H1 (cell line): Measurements from ENCODE around the gene UBTD2.

Experiments used
- CEBPB ChIP-seq: IDR thresholded peaks from 2 replicates; pipeline ENCODE4 v1.6.1; 2012; ENCODE audit warnings: low read depth, low read length
- CHD1 ChIP-seq: IDR thresholded peaks from 2 replicates; pipeline ENCODE4 v1.6.1; 2012; ENCODE audit warnings: low read depth, low read length, improper control_type of control experiment
- CREB1 ChIP-seq: IDR thresholded peaks from 2 replicates; pipeline ENCODE4 v1.6.1; 2012; ENCODE audit warnings: inconsistent platforms
- EP300 ChIP-seq, 2 experiments: IDR thresholded peaks; 1 replicate in 1 of 2; 2 replicates in 1 of 2; pipeline ENCODE4 v1.6.1; 2011 to 2012; ENCODE audit warnings: low read depth in 2 of 2, low read length in 2 of 2, mild to moderate bottlenecking in 2 of 2, borderline replicate concordance in 1 of 2, inconsistent platforms in 1 of 2, moderate library complexity in 1 of 2
- FOSL1 ChIP-seq: IDR thresholded peaks from 2 replicates; pipeline ENCODE4 v1.6.1; 2011; ENCODE audit warnings: mild to moderate bottlenecking, low read depth, low read length, moderate library complexity; ENCODE audit not compliant: insufficient read depth
- GABPA ChIP-seq: IDR thresholded peaks from 2 replicates; pipeline ENCODE4 v1.6.1; 2011; ENCODE audit warnings: mild to moderate bottlenecking, low read length, moderate library complexity, borderline replicate concordance; ENCODE audit not compliant: insufficient read depth
- JUND ChIP-seq: IDR thresholded peaks from 2 replicates; pipeline ENCODE4 v1.6.1; 2011; ENCODE audit warnings: mild to moderate bottlenecking, improper control_type of control experiment, low read length
- POLR2A ChIP-seq, 2 experiments: IDR thresholded peaks; 1 replicate in 1 of 2; 2 replicates in 1 of 2; pipeline ENCODE4 v1.6.1; 2011; ENCODE audit warnings: low read depth in 2 of 2, low read length in 2 of 2, mild to moderate bottlenecking in 2 of 2; ENCODE audit errors: control extremely low read depth in 1 of 2
- POLR2AphosphoS5 ChIP-seq: IDR thresholded peaks from 2 replicates; pipeline ENCODE4 v1.6.1; 2011; ENCODE audit warnings: low read depth, low read length
- RXRA ChIP-seq: IDR thresholded peaks from 2 replicates; pipeline ENCODE4 v1.6.1; 2011; ENCODE audit warnings: low read depth, mild to moderate bottlenecking, low read length, moderate library complexity; ENCODE audit not compliant: insufficient read depth
- SIN3A ChIP-seq, 2 experiments: IDR thresholded peaks in 1 of 2; conservative IDR thresholded peaks in 1 of 2; 2 replicates each; pipeline ENCODE4 v1.6.1; 2011 to 2012; ENCODE audit warnings: low read length in 2 of 2, improper control_type of control experiment in 1 of 2, low read depth in 1 of 2, mild to moderate bottlenecking in 1 of 2
- SUZ12 ChIP-seq: fragments of 200-600 bp; sonication (generic); IDR thresholded peaks from 2 replicates; pipeline ENCODE4 v1.6.1; 2012; ENCODE audit warnings: mild to moderate bottlenecking, inconsistent platforms, low read length, moderate library complexity, mixed read lengths
- ZNF274 ChIP-seq: IDR thresholded peaks from 2 replicates; pipeline ENCODE4 v1.7.0; 2012; ENCODE audit warnings: low read length, borderline replicate concordance; ENCODE audit errors: extremely low read depth
- TF ChIP-seq, protein P1 (sequence below), 3 experiments: IDR thresholded peaks; 1 replicate in 2 of 3; 2 replicates in 1 of 3; pipeline versions ENCODE4 v1.5.1 to v1.6.1; 2011; ENCODE audit warnings: low read length in 3 of 3, mild to moderate bottlenecking in 3 of 3, inconsistent platforms in 2 of 3, low read depth in 1 of 3, moderate library complexity in 1 of 3; ENCODE audit not compliant: insufficient read depth in 1 of 3; ENCODE audit errors: control extremely low read depth in 1 of 3

DNA sequence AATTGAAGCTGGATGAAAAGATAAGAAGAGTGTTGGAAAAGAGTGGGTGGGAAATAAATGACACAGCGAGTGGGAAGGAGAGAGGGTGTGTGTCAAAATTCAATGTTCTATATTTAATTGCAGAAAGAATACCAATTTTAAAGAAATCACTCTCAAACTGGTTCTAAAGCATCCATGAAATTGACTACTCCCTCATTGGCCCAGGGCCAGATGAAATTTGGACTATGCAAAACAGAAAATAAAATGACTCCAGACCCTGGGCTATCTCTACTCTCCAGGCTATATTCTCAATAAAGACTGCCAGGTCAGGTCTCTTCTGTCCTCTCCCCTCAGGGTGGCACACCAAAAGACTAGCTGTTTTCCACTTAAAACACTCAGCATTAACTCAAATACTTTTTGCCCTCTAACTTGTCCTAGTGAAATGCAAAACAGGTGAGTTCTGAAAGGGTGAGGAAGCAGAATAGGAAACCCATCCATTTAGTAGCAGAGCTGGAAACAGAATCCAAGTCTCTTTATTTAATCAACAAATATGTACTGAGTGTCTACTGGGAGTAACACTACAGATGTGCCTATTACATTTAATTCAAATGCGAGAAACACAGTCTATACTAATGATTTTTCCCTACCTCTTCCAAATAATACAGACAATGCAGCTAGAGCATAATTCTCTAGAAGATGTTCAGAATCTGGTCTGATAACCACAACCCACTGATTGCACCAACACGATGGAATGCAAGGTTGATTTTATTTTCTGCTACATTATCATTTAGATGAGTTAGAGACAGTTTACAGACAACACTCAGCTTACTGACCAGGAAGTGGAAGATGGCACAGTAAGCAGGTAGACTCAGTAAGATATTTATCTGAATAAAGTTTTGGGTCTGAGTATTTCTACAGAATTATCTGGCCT lies 47.5 kb downstream of the UBTD2 start:
- TF ChIP-seq, protein P1, sequence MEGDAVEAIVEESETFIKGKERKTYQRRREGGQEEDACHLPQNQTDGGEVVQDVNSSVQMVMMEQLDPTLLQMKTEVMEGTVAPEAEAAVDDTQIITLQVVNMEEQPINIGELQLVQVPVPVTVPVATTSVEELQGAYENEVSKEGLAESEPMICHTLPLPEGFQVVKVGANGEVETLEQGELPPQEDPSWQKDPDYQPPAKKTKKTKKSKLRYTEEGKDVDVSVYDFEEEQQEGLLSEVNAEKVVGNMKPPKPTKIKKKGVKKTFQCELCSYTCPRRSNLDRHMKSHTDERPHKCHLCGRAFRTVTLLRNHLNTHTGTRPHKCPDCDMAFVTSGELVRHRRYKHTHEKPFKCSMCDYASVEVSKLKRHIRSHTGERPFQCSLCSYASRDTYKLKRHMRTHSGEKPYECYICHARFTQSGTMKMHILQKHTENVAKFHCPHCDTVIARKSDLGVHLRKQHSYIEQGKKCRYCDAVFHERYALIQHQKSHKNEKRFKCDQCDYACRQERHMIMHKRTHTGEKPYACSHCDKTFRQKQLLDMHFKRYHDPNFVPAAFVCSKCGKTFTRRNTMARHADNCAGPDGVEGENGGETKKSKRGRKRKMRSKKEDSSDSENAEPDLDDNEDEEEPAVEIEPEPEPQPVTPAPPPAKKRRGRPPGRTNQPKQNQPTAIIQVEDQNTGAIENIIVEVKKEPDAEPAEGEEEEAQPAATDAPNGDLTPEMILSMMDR (IDR thresholded peaks at IDR 0.05; ENCODE audit: control extremely low read depth in 1 of 3, insufficient read depth in 1 of 3, low read depth in 1 of 3, low read length in 3 of 3): no peak
- TF ChIP-seq FOSL1 (no peak), SIN3A (conservative IDR thresholded peaks at IDR 0.05 in 1 of 2, IDR thresholded peaks at IDR 0.05 in 1 of 2; ENCODE audit: low read depth in 1 of 2, low read length in 2 of 2) (no peak), CEBPB (no peak), SUZ12 (no peak), POLR2A (IDR thresholded peaks at IDR 0.05; ENCODE audit: control extremely low read depth in 1 of 2, low read depth in 2 of 2, low read length in 2 of 2) (no peak), RXRA (no peak), GABPA (no peak), EP300 (IDR thresholded peaks at IDR 0.05; ENCODE audit: borderline replicate concordance in 1 of 2, low read depth in 2 of 2, low read length in 2 of 2) (no peak), POLR2AphosphoS5 (no peak), CREB1 (no peak), ZNF274 (no peak), JUND (no peak), CHD1 (no peak)
